Esophagus muscularis mucosa (tissue), 4 donors: ENCODE results near the gene NT5C2.

Source experiments
- EP300 ChIP-seq: sonication (generic); formaldehyde crosslinking; IDR thresholded peaks from one replicate; pipeline ENCODE4 v1.6.1; 2017; ENCODE audit warnings: antibody characterized with exemption
- POLR2AphosphoS5 ChIP-seq, 2 donors: sonication (generic); formaldehyde crosslinking; IDR thresholded peaks; one replicate each; pipeline ENCODE4 v1.6.1; 2017; ENCODE audit warnings: antibody characterized with exemption in 2 of 2
- TF ChIP-seq, protein P1 (sequence below), 3 experiments: fragments of 200-600 bp in 2 of 3; fragments of 450-650 bp in 1 of 3; sonication (generic) in 2 of 3; IDR thresholded peaks; one replicate each; pipeline ENCODE4 v1.5.1; 2017 to 2019; ENCODE audit warnings: antibody characterized with exemption in 3 of 3, mild to moderate bottlenecking in 2 of 3, moderate library complexity in 1 of 3

GRCh38 chr10:103153302-103154197 is 39.5 kb downstream of the NT5C2 start:
- TF ChIP-seq POLR2AphosphoS5 (IDR thresholded peaks at IDR 0.05) (no peak), EP300 (no peak)
- TF ChIP-seq, protein P1, sequence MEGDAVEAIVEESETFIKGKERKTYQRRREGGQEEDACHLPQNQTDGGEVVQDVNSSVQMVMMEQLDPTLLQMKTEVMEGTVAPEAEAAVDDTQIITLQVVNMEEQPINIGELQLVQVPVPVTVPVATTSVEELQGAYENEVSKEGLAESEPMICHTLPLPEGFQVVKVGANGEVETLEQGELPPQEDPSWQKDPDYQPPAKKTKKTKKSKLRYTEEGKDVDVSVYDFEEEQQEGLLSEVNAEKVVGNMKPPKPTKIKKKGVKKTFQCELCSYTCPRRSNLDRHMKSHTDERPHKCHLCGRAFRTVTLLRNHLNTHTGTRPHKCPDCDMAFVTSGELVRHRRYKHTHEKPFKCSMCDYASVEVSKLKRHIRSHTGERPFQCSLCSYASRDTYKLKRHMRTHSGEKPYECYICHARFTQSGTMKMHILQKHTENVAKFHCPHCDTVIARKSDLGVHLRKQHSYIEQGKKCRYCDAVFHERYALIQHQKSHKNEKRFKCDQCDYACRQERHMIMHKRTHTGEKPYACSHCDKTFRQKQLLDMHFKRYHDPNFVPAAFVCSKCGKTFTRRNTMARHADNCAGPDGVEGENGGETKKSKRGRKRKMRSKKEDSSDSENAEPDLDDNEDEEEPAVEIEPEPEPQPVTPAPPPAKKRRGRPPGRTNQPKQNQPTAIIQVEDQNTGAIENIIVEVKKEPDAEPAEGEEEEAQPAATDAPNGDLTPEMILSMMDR (IDR thresholded peaks at IDR 0.05): no peak
